GM06990 (cell line): ENCODE measurements around the gene ACKR3.

Experiments used
- DNase-seq: peaks from one replicate; pipeline ENCODE4 v3.0.0-alpha.2; 2011; ENCODE audit not compliant: insufficient read length; ENCODE audit errors: extremely low read depth
- H3K27me3 ChIP-seq: replicated peaks from 2 replicates; pipeline ENCODE4 v1.6.0; 2011; ENCODE audit warnings: low read length; ENCODE audit not compliant: control insufficient read depth, insufficient read depth
- H3K36me3 ChIP-seq: 2 replicates; pipeline ENCODE4 v1.5.1; 2011; ENCODE audit warnings: low read length; ENCODE audit not compliant: control insufficient read depth, insufficient read depth
- H3K4me3 ChIP-seq: replicated peaks from 2 replicates; pipeline ENCODE4 v1.5.1; 2011; ENCODE audit warnings: low read depth, mild to moderate bottlenecking, control low read depth, low read length
- CTCF ChIP-seq: IDR thresholded peaks from 2 replicates; pipeline ENCODE4 v1.5.1; 2011; ENCODE audit warnings: low read length, control low read depth, mild to moderate bottlenecking, inconsistent platforms; ENCODE audit not compliant: insufficient read depth, poor library complexity, severe bottlenecking

Gene ACKR3

GRCh38 chr2:236558036-236558435 is 11.6 kb upstream of the ACKR3 start:
- Histone ChIP-seq H3K36me3 (no peaks in the 10 kb centered on the region), H3K27me3 (no peaks in the 10 kb centered on the region), H3K4me3 (no peak overlapping the region)
- DNase-seq, result no peak
- no peak for TF ChIP-seq CTCF

- H3K36me3 ChIP-seq, result no peaks in the 10 kb centered on the region
- H3K27me3 ChIP-seq, result no peaks in the 10 kb centered on the region
- TF ChIP-seq CTCF, result no peak
- no peak overlapping the region for H3K4me3 ChIP-seq
- DNase-seq, result no peak
Measured at GRCh38 chr2:236558993-236559978, 10.3 kb upstream of the ACKR3 start.

GRCh38 chr2:236561874-236562273 is 7.8 kb upstream of the ACKR3 start:
- H3K4me3 ChIP-seq, result no peak overlapping the region
- DNase-seq, result no peak
- no peaks in the 10 kb centered on the region for H3K36me3 ChIP-seq
- no peak for TF ChIP-seq CTCF
- no peaks in the 10 kb centered on the region for H3K27me3 ChIP-seq

- Histone ChIP-seq H3K4me3 (no peak overlapping the region), H3K27me3 (no peaks in the 10 kb centered on the region), H3K36me3 (no peaks in the 10 kb centered on the region)
- TF ChIP-seq CTCF, result no peak
- DNase-seq, result no peak
Measured at GRCh38 chr2:236562434-236562833, 7.2 kb upstream of the ACKR3 start.

- no peak for DNase-seq
- Histone ChIP-seq H3K36me3 (no peaks in the 10 kb centered on the region), H3K4me3 (no peak overlapping the region), H3K27me3 (no peaks in the 10 kb centered on the region)
- TF ChIP-seq CTCF, result no peak
Measured at GRCh38 chr2:236563953-236564352, 5.7 kb upstream of the ACKR3 start.
